Endothelial cell of umbilical vein (primary cell): ENCODE measurements around the gene FHIT. TPM values are rescaled to one million over a fixed set of nuclear protein-coding genes. Genes with fewer than 3 reads are reported as not detected.

Source experiments
- BruUV-seq: library from RNA; stranded (reverse); fragments of 400-500 nt; replicated peaks from 2 replicates; lab custom pipeline; 2021; lab: Mats Ljungman, UMichigan
- CTCF ChIA-PET: fragments of 300-600, 350-600 bp; sonication (Branson Sonifier 250); formaldehyde crosslinking; loops from one replicate; lab custom pipeline; 2021; ENCODE audit warnings: antibody characterized with exemption, inconsistent platforms; lab: Charles Lee
- POLR2A ChIA-PET: fragments of 300-600, 350-600 bp; sonication (Branson Sonifier 250); formaldehyde crosslinking; loops from one replicate; lab custom pipeline; 2021; ENCODE audit warnings: antibody characterized with exemption, inconsistent platforms; lab: Charles Lee
- DNase-seq: peaks from one replicate; pipeline ENCODE4 v3.0.0-alpha.2; 2011; ENCODE audit warnings: low read depth, low spot score
- FAIRE-seq: peaks from 2 replicates; lab custom pipeline; 2011; peaks lifted over from hg19 to GRCh38; lab: Jason Lieb, UNC
- H2AFZ ChIP-seq: 2 replicates; pipeline ENCODE4 v1.6.0; 2012; ENCODE audit warnings: low read depth, low read length, control low read depth, inconsistent platforms
- H3K27ac ChIP-seq: 2 replicates; pipeline ENCODE4 v1.5.1; 2011; ENCODE audit warnings: low read depth, mild to moderate bottlenecking, control low read depth, low read length, moderate library complexity; ENCODE audit not compliant: insufficient read depth
- H3K27me3 ChIP-seq, 2 experiments: 2 replicates each; pipeline versions ENCODE4 v1.6.0 to v1.6.1; 2011; ENCODE audit warnings: low read length in 2 of 2, mixed read lengths in 1 of 2; ENCODE audit not compliant: control insufficient read depth in 2 of 2, insufficient read depth in 2 of 2
- H3K36me3 ChIP-seq, 2 experiments: 2 replicates in 1 of 2; 3 replicates in 1 of 2; pipeline ENCODE4 v1.5.1; 2011; ENCODE audit warnings: low read length in 2 of 2, mild to moderate bottlenecking in 1 of 2, moderate library complexity in 1 of 2; ENCODE audit not compliant: control insufficient read depth in 2 of 2, insufficient read depth in 2 of 2; ENCODE audit errors: extremely low read depth in 1 of 2
- H3K4me1 ChIP-seq: 3 replicates; pipeline ENCODE4 v1.5.1; 2011; ENCODE audit warnings: mild to moderate bottlenecking, low read length; ENCODE audit not compliant: control insufficient read depth, insufficient read depth; ENCODE audit errors: extremely low read depth
- H3K4me2 ChIP-seq: 2 replicates; pipeline ENCODE4 v1.6.1; 2011; ENCODE audit warnings: low read length, control low read depth, mixed read lengths; ENCODE audit not compliant: insufficient read depth
- H3K4me3 ChIP-seq, 3 experiments: fragments of 200-600 bp in 1 of 3; sonication (generic), shearing (Covaris generic) in 1 of 3; replicated peaks in 1 of 3; 2 replicates each; pipeline ENCODE4 v1.5.1; 2011 to 2016; ENCODE audit warnings: control low read depth in 3 of 3, low read length in 3 of 3, mild to moderate bottlenecking in 2 of 3, inconsistent platforms in 1 of 3, low read depth in 1 of 3, moderate library complexity in 1 of 3; ENCODE audit not compliant: insufficient read depth in 1 of 3
- H3K79me2 ChIP-seq: 2 replicates; pipeline ENCODE4 v1.6.0; 2012; ENCODE audit warnings: low read length, inconsistent platforms; ENCODE audit not compliant: control insufficient read depth, insufficient read depth
- H3K9ac ChIP-seq: replicated peaks from 2 replicates; pipeline ENCODE3; 2011; ENCODE audit warnings: low read length, control low read depth; ENCODE audit not compliant: insufficient read depth; ENCODE audit errors: extremely low read depth
- H3K9me1 ChIP-seq: replicated peaks from 3 replicates; pipeline ENCODE4 v1.6.0; 2011; ENCODE audit warnings: mild to moderate bottlenecking, low read length; ENCODE audit not compliant: control insufficient read depth, insufficient read depth; ENCODE audit errors: extremely low read depth
- H3K9me3 ChIP-seq: replicated peaks from 2 replicates; pipeline ENCODE4 v1.5.1; 2012; ENCODE audit warnings: low read length, inconsistent platforms; ENCODE audit not compliant: control insufficient read depth, insufficient read depth
- H4K20me1 ChIP-seq: replicated peaks from 2 replicates; pipeline ENCODE3; 2011; ENCODE audit warnings: mild to moderate bottlenecking, low read length; ENCODE audit not compliant: control insufficient read depth, insufficient read depth; ENCODE audit errors: extremely low read depth
- CTCF ChIP-seq, 2 donors: IDR thresholded peaks; 1 replicate in 1 of 2; 2 replicates in 1 of 2; pipeline ENCODE4 v1.5.1; 2011; ENCODE audit warnings: low read length in 2 of 2, mild to moderate bottlenecking in 2 of 2, moderate library complexity in 2 of 2, control low read depth in 1 of 2, inconsistent platforms in 1 of 2, low read depth in 1 of 2; ENCODE audit not compliant: insufficient read depth in 1 of 2; ENCODE audit errors: extremely low read depth in 1 of 2
- EZH2 ChIP-seq: IDR thresholded peaks from 2 replicates; pipeline ENCODE4 v1.6.1; 2012; ENCODE audit warnings: borderline replicate concordance, low read depth, mild to moderate bottlenecking, moderate library complexity, low read length, inconsistent platforms; ENCODE audit not compliant: severe bottlenecking
- FOS ChIP-seq: IDR thresholded peaks from 2 replicates; pipeline ENCODE4 v1.6.1; 2011; ENCODE audit warnings: mild to moderate bottlenecking, low read length, moderate library complexity, borderline replicate concordance; ENCODE audit not compliant: insufficient read depth
- GATA2 ChIP-seq: IDR thresholded peaks from 2 replicates; pipeline ENCODE4 v1.7.0; 2011; ENCODE audit warnings: low read depth, mild to moderate bottlenecking, moderate library complexity, mixed read lengths, low read length; ENCODE audit not compliant: insufficient read length, insufficient read depth
- JUN ChIP-seq: IDR thresholded peaks from 2 replicates; pipeline ENCODE4 v1.6.1; 2011; ENCODE audit warnings: borderline replicate concordance, low read depth; ENCODE audit not compliant: insufficient read length, insufficient read depth
- MAX ChIP-seq: IDR thresholded peaks from 2 replicates; pipeline ENCODE4 v1.6.1; 2011; ENCODE audit not compliant: insufficient read depth, insufficient read length
- MYC ChIP-seq: IDR thresholded peaks from one replicate; pipeline ENCODE4 v1.6.1; 2011; ENCODE audit warnings: mild to moderate bottlenecking, low read depth, low read length
- POLR2A ChIP-seq: IDR thresholded peaks from 2 replicates; pipeline ENCODE4 v1.6.1; 2012; ENCODE audit warnings: low read depth, mild to moderate bottlenecking, control low read depth, low read length
- POLR2AphosphoS5 ChIP-seq: IDR thresholded peaks from 2 replicates; pipeline ENCODE4 v1.6.1; 2012; ENCODE audit warnings: low read depth, mild to moderate bottlenecking, control low read depth, low read length, moderate library complexity; ENCODE audit not compliant: insufficient read depth
- dilution Hi-C: fragments of 300-500 bp; cut with MboI; formaldehyde crosslinking; loops from one replicate; pipeline ENCODE4 v1.15.0; 2019; ENCODE audit warnings: low sequenced_read_pairs; ENCODE audit not compliant: extremely low pct_ligation_motif_present
- intact Hi-C: fragments of 100-400 bp; cut with micrococcal nuclease; formaldehyde crosslinking; loops from one replicate; pipeline ENCODE4 v1.10.0; 2022
- polyA plus RNA-seq, 4 experiments: library from polyadenylated mRNA; depleted of rRNA in 3 of 4; stranded (reverse) in 3 of 4; unstranded in 1 of 4; fragments of >200 nt; gene quantifications; 2 replicates each; pipeline versions ENCODE4 v1.2.1 to v1.2.3, GENCODE V29; 2011 to 2012; ENCODE audit warnings: missing spikeins in 1 of 4
- total RNA-seq: library from RNA; stranded (reverse); gene quantifications from 2 replicates; pipeline ENCODE4 v1.2.3, GENCODE V29; 2021

The FHIT gene
- total and polyA plus RNA-seq, 2 donors (not counting 3 experiments of a cell fraction or from before 2014, with no cell fraction given): 0.47 to 2.2 TPM

GRCh38 chr3:60594025-60594424 lies 657.2 kb downstream of the FHIT start:
- no peak overlapping the region for H3K4me3 ChIP-seq
- ChIA-PET CTCF (no interaction called here), POLR2A (no interaction called here)
- no peaks in the 10 kb centered on the region for H4K20me1 ChIP-seq
- BruUV-seq: no TSS peak
- H3K36me3 ChIP-seq: no peaks in the 10 kb centered on the region
- dilution Hi-C loops: no loop called here
- H3K79me2 ChIP-seq: no peaks in the 10 kb centered on the region
- H3K9me3 ChIP-seq: no peaks in the 10 kb centered on the region
- no peaks in the 10 kb centered on the region for H3K27me3 ChIP-seq
- intact Hi-C loops: no loop called here
- FAIRE-seq (no peak), DNase-seq (no peak)
- H3K27ac ChIP-seq: no peak overlapping the region
- H3K9me1 ChIP-seq: no peaks in the 10 kb centered on the region
- no peaks in the 10 kb centered on the region for H3K4me1 ChIP-seq
- H3K9ac ChIP-seq: no peak overlapping the region
- no peak overlapping the region for H3K4me2 ChIP-seq
- no peak overlapping the region for H2AFZ ChIP-seq
- TF ChIP-seq POLR2A: no peak
- no peak for TF ChIP-seq CTCF (IDR thresholded peaks at IDR 0.05; ENCODE audit: extremely low read depth in 1 of 2, insufficient read depth in 1 of 2, low read depth in 1 of 2, low read length in 2 of 2)
- no peak for TF ChIP-seq EZH2
- no peak for TF ChIP-seq MAX
- TF ChIP-seq JUN: no peak

- no peak overlapping the region for H2AFZ ChIP-seq
- ChIA-PET CTCF (no interaction called here), POLR2A (no interaction called here)
- dilution Hi-C loops (no loop called here), intact Hi-C loops (no loop called here)
- FAIRE-seq (no peak), DNase-seq (no peak)
- H3K4me3 ChIP-seq: no peak overlapping the region
- no peak overlapping the region for H3K27ac ChIP-seq
- no peak overlapping the region for H3K9ac ChIP-seq
- H3K4me1 ChIP-seq: no peaks in the 10 kb centered on the region
- H3K27me3 ChIP-seq: no peaks in the 10 kb centered on the region
- no peaks in the 10 kb centered on the region for H3K9me3 ChIP-seq
- TF ChIP-seq JUN: no peak
- TF ChIP-seq POLR2A: no peak
- TF ChIP-seq MAX: no peak
- no peak for TF ChIP-seq POLR2AphosphoS5
- no peak for TF ChIP-seq MYC
- no peak for TF ChIP-seq CTCF (IDR thresholded peaks at IDR 0.05; ENCODE audit: extremely low read depth in 1 of 2, insufficient read depth in 1 of 2, low read depth in 1 of 2, low read length in 2 of 2)
- TF ChIP-seq EZH2: no peak
- TF ChIP-seq GATA2: no peak
- no peak for TF ChIP-seq FOS
- H3K9me1 ChIP-seq: no peaks in the 10 kb centered on the region
- no peaks in the 10 kb centered on the region for H3K79me2 ChIP-seq
- no peaks in the 10 kb centered on the region for H4K20me1 ChIP-seq
- H3K4me2 ChIP-seq: no peak overlapping the region
- BruUV-seq: no TSS peak
- H3K36me3 ChIP-seq: no peaks in the 10 kb centered on the region
These were observed 660.0 kb downstream of the FHIT start for GRCh38 chr3:60591267-60591666.
